ENCODE results near the gene IL17D.

Gene IL17D

GRCh38 chr13:20754009-20754408 is 50.5 kb downstream of the IL17D start:
- no peak for TF ChIP-seq ISL1 (CRISPR knock-in tag; IDR thresholded peaks at IDR 0.05)
- no peak for TF ChIP-seq SNAI2 (CRISPR knock-in tag; IDR thresholded peaks at IDR 0.05)
- no peak for TF ChIP-seq RARB (CRISPR knock-in tag; IDR thresholded peaks at IDR 0.05)
- no peak for TF ChIP-seq ZNF70 (CRISPR knock-in tag; IDR thresholded peaks at IDR 0.05)
- TF ChIP-seq ZNF565 (CRISPR knock-in tag; conservative IDR thresholded peaks at IDR 0.05; ENCODE audit: low read depth) = no peak
- TF ChIP-seq TCF4 (CRISPR knock-in tag; IDR thresholded peaks at IDR 0.05; ENCODE audit: borderline replicate concordance) = no peak
- no peak for ATAC-seq

DNA sequence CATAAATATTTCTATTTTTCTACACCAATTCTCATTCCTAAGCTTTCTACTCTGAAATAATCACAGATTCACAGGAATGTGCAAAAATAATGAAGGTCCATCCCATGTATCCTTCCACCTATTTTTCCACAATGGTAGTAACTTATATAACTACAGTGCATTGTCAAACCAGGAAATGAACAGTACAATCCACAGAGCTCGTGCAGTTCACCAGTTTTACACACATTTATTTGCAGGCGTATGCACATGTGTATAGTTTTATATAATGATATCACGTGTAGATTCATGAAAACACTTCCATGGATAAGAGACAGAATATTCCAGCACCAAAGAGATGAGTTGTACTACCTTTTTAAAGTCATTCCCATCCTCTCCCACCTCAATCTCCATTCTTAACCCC is 57.4 kb downstream of the IL17D start:
- no peak for TF ChIP-seq ESRRG (CRISPR knock-in tag; IDR thresholded peaks at IDR 0.05)
- no peak for TF ChIP-seq ZNF565 (CRISPR knock-in tag; conservative IDR thresholded peaks at IDR 0.05; ENCODE audit: low read depth)
- no peak for TF ChIP-seq BACH2 (CRISPR knock-in tag; IDR thresholded peaks at IDR 0.05; ENCODE audit: borderline replicate concordance)
- TF ChIP-seq SNAI2 (CRISPR knock-in tag; IDR thresholded peaks at IDR 0.05) = no peak
- TF ChIP-seq ZFP3 (CRISPR knock-in tag; IDR thresholded peaks at IDR 0.05) = no peak
- no peak for TF ChIP-seq CSRNP3 (CRISPR knock-in tag; IDR thresholded peaks at IDR 0.05)
- TF ChIP-seq, protein P1, sequence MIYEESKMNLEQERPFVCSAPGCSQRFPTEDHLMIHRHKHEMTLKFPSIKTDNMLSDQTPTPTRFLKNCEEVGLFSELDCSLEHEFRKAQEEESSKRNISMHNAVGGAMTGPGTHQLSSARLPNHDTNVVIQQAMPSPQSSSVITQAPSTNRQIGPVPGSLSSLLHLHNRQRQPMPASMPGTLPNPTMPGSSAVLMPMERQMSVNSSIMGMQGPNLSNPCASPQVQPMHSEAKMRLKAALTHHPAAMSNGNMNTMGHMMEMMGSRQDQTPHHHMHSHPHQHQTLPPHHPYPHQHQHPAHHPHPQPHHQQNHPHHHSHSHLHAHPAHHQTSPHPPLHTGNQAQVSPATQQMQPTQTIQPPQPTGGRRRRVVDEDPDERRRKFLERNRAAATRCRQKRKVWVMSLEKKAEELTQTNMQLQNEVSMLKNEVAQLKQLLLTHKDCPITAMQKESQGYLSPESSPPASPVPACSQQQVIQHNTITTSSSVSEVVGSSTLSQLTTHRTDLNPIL (CRISPR knock-in tag; IDR thresholded peaks at IDR 0.05; ENCODE audit: low read depth) = no peak
- no peak for TF ChIP-seq GLIS3 (CRISPR knock-in tag; IDR thresholded peaks at IDR 0.05)
- TF ChIP-seq PATZ1 (CRISPR knock-in tag; IDR thresholded peaks at IDR 0.05; ENCODE audit: borderline replicate concordance) = no peak
- TF ChIP-seq PPARA (CRISPR knock-in tag; IDR thresholded peaks at IDR 0.05; ENCODE audit: borderline replicate concordance) = no peak
- TF ChIP-seq ARNTL (CRISPR knock-in tag; IDR thresholded peaks at IDR 0.05; ENCODE audit: borderline replicate concordance, low read depth) = no peak
- no peak for TF ChIP-seq RARB (CRISPR knock-in tag; IDR thresholded peaks at IDR 0.05)
- TF ChIP-seq TOX (CRISPR knock-in tag; IDR thresholded peaks at IDR 0.05; ENCODE audit: borderline replicate concordance) = no peak
- no peak for TF ChIP-seq CSDC2 (CRISPR knock-in tag; IDR thresholded peaks at IDR 0.05)
- no peak for TF ChIP-seq ZNF70 (CRISPR knock-in tag; IDR thresholded peaks at IDR 0.05)
- no peak for TF ChIP-seq POU6F1 (CRISPR knock-in tag; IDR thresholded peaks at IDR 0.05; ENCODE audit: borderline replicate concordance, low read depth)
- TF ChIP-seq ZFP30 (CRISPR knock-in tag; IDR thresholded peaks at IDR 0.05) = no peak
- TF ChIP-seq ISL1 (CRISPR knock-in tag; IDR thresholded peaks at IDR 0.05) = no peak
- ATAC-seq = no peak

DNA sequence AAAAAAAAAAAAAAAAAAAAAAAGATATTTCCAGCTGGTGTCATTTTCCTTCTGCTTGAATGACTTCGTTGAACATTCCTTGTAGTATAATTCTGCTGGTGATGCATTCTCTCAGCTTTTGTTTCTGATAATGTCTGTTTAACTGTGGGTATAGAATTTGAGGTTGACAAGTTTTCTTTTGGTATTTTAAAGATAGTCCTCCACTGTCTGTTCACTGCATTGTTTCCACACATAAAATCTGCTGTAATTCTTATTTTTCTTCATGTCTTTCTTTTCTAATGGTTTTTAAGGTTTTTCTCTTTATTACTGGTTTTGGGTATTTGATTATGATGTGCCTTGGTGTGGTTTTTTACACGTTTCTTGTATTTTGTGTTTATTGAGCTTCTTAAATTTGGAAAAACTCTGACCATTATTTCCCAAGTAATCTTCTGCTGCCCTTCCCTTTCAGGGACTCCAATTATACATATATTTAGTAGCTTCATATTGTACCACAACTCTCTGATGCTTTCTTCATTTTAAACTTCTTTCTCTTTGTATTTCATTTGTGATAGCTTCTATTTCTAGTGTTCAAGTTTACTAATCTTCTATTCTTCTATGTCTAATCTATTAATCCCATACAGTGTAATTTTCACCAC is 63.9 kb downstream of the IL17D start:
- ATAC-seq = no peak

More for the DNA sequence above, 63.9 kb downstream of the IL17D start:
- TF ChIP-seq ZFP30 (CRISPR knock-in tag; IDR thresholded peaks at IDR 0.05) (peak; percentile 90), PATZ1 (CRISPR knock-in tag; IDR thresholded peaks at IDR 0.05; ENCODE audit: borderline replicate concordance) (no peak), RARB (CRISPR knock-in tag; IDR thresholded peaks at IDR 0.05) (no peak), TOX (CRISPR knock-in tag; IDR thresholded peaks at IDR 0.05; ENCODE audit: borderline replicate concordance) (no peak), ARNTL (CRISPR knock-in tag; IDR thresholded peaks at IDR 0.05; ENCODE audit: borderline replicate concordance, low read depth) (no peak)
- TF ChIP-seq, protein P1 (CRISPR knock-in tag; IDR thresholded peaks at IDR 0.05; ENCODE audit: low read depth) = no peak
- TF ChIP-seq, protein P2, sequence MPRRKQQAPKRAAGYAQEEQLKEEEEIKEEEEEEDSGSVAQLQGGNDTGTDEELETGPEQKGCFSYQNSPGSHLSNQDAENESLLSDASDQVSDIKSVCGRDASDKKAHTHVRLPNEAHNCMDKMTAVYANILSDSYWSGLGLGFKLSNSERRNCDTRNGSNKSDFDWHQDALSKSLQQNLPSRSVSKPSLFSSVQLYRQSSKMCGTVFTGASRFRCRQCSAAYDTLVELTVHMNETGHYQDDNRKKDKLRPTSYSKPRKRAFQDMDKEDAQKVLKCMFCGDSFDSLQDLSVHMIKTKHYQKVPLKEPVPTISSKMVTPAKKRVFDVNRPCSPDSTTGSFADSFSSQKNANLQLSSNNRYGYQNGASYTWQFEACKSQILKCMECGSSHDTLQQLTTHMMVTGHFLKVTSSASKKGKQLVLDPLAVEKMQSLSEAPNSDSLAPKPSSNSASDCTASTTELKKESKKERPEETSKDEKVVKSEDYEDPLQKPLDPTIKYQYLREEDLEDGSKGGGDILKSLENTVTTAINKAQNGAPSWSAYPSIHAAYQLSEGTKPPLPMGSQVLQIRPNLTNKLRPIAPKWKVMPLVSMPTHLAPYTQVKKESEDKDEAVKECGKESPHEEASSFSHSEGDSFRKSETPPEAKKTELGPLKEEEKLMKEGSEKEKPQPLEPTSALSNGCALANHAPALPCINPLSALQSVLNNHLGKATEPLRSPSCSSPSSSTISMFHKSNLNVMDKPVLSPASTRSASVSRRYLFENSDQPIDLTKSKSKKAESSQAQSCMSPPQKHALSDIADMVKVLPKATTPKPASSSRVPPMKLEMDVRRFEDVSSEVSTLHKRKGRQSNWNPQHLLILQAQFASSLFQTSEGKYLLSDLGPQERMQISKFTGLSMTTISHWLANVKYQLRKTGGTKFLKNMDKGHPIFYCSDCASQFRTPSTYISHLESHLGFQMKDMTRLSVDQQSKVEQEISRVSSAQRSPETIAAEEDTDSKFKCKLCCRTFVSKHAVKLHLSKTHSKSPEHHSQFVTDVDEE (CRISPR knock-in tag; IDR thresholded peaks at IDR 0.05) = no peak
